Activated T-cell treated with anti-CD3 and anti-CD28 coated beads, Interleukin-2, amount 50 U/mL, for 4 hours (primary cell): Measurements from ENCODE around the gene SBF2. TPM values are rescaled to one million over a fixed set of nuclear protein-coding genes. Genes with fewer than 3 reads are reported as not detected.

Experiments used
- ATAC-seq, 2 donors: fragments of 200-7000 bp; cut with Tn5 transposase; one replicate each; pipeline ENCODE4 v1.10.0; 2021
- DNase-seq: peaks from one replicate; pipeline ENCODE4 v3.0.0-alpha.2; 2020
- H3K27me3 Mint-ChIP-seq: one replicate; pipeline ENCODE4 v1.8.0; 2021; ENCODE audit warnings: low read depth, mixed read lengths
- H3K36me3 Mint-ChIP-seq: one replicate; pipeline ENCODE4 v1.8.0; 2022; ENCODE audit warnings: mixed read lengths; ENCODE audit not compliant: insufficient read depth
- H3K4me1 Mint-ChIP-seq: one replicate; pipeline ENCODE4 v1.8.0; 2021; ENCODE audit warnings: low read depth, mixed read lengths
- H3K4me3 Mint-ChIP-seq: one replicate; pipeline ENCODE4 v1.8.0; 2021; ENCODE audit warnings: mild to moderate bottlenecking, moderate library complexity, mixed read lengths
- H3K9me3 Mint-ChIP-seq: one replicate; pipeline ENCODE4 v1.8.0; 2021; ENCODE audit warnings: mixed read lengths
- total RNA-seq, 3 donors: library from RNA; stranded (reverse); gene quantifications; one replicate each; pipeline ENCODE4 v1.2.1, GENCODE V29; 2021

Gene SBF2
- total RNA-seq, 3 donors from 2014 or later = 3.0 to 6.9 (median 3.5) TPM

GRCh38 chr11:10295064-10295901, 1.3 kb upstream of the SBF2 start:
- H3K4me1 Mint-ChIP-seq = peaks cover 42% of the 10 kb centered on the region
- no peaks in the 10 kb centered on the region for H3K9me3 Mint-ChIP-seq
- no peak for ATAC-seq
- H3K27me3 Mint-ChIP-seq = peaks cover 22% of the 10 kb centered on the region
- H3K36me3 Mint-ChIP-seq = no peaks in the 10 kb centered on the region
- DNase-seq = no peak
- peak overlapping the region; percentile 70 for H3K4me3 Mint-ChIP-seq

- ATAC-seq (no peak), DNase-seq (no peak)
- Mint-ChIP-seq H3K4me3 (peak overlapping the region; percentile 76), H3K27me3 (peaks cover 22% of the 10 kb centered on the region), H3K4me1 (peaks cover 40% of the 10 kb centered on the region), H3K36me3 (no peaks in the 10 kb centered on the region), H3K9me3 (no peaks in the 10 kb centered on the region)
Observed at GRCh38 chr11:10294290-10294953, 403 bp upstream of the SBF2 start.

DNA sequence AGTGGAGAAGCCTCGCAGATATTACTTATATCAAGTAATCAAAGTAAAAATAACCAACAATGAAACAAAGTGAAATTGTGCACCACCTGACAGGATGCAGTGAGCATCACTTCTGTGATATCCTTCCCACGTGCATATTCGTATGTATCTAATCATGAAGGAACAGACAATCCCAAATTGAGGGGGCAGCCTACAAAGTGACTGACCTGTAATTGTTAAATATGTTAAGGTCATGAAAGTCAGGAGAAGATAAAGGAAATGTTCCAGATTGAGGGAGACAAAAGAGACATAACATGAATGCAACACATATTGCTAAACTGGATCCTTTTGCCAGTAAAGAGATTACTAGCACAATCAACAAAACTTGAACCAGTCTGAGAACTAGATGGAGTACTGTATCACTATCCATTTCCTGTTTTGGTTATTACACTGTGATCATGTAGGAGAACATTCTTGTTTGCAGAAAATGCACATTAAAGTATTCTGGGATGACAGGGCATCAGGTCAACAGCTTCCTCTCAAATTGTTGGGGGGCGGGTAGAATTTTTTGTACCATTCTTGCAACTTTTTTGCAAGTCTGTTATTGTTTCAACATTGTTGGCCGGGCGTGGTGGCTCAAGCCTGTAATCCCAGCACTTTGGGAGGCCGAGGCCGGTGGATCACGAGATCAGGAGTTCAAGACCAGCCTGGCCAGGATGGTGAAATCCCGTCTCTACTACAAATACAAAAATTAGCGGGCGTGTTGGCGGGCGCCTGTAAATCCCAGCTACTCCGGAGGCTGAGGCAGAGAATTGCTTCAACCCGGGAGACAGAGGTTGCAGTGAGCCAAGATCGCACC, 2.0 kb downstream of the SBF2 start:
- Mint-ChIP-seq H3K4me3 (peak overlapping the region; percentile 61), H3K27me3 (peaks cover 22% of the 10 kb centered on the region), H3K36me3 (no peaks in the 10 kb centered on the region), H3K4me1 (peaks cover 30% of the 10 kb centered on the region), H3K9me3 (no peaks in the 10 kb centered on the region)
- no peak for DNase-seq
- no peak for ATAC-seq

- Mint-ChIP-seq H3K4me1 (peaks cover 20% of the 10 kb centered on the region), H3K27me3 (peaks cover 1% of the 10 kb centered on the region), H3K9me3 (no peaks in the 10 kb centered on the region), H3K4me3 (no peak overlapping the region), H3K36me3 (peaks cover 4% of the 10 kb centered on the region)
- no peak for ATAC-seq
- DNase-seq = no peak
Observed at GRCh38 chr11:10289765-10290380, 4.1 kb downstream of the SBF2 start.

GRCh38 chr11:10288881-10289764, 4.9 kb downstream of the SBF2 start:
- Mint-ChIP-seq H3K36me3 (peaks cover 6% of the 10 kb centered on the region), H3K4me1 (peaks cover 17% of the 10 kb centered on the region), H3K4me3 (no peak overlapping the region), H3K9me3 (no peaks in the 10 kb centered on the region), H3K27me3 (peaks cover 2% of the 10 kb centered on the region)
- ATAC-seq (no peak), DNase-seq (no peak)

GRCh38 chr11:10287766-10288715, 6.0 kb downstream of the SBF2 start:
- Mint-ChIP-seq H3K36me3 (peaks cover 6% of the 10 kb centered on the region), H3K4me3 (no peak overlapping the region), H3K9me3 (no peaks in the 10 kb centered on the region), H3K27me3 (peaks cover 2% of the 10 kb centered on the region), H3K4me1 (peaks cover 15% of the 10 kb centered on the region)
- ATAC-seq = no peak
- no peak for DNase-seq

DNA sequence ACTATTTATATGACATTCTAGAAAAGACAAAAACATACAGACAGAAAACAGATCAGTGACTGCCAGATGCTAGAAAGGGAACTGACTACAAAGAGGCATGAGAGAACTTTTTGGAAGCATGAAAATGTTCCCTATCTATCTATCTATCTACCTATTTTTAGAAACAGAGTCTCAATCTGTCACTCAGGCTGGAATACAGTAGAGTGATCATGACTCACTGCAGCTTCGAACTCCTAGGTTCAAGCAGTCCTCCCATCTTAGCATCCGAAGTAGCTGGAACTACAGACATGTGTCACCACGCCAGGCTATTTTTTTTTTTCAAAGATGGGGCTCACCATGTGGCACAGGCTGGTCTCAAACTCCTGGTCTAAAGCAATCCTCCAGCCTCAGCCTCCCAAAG, 6.9 kb downstream of the SBF2 start:
- H3K9me3 Mint-ChIP-seq = no peaks in the 10 kb centered on the region

GRCh38 chr11:10285148-10285802, 8.7 kb downstream of the SBF2 start:
- Mint-ChIP-seq H3K27me3 (peaks cover 2% of the 10 kb centered on the region), H3K36me3 (peaks cover 7% of the 10 kb centered on the region), H3K4me3 (no peak overlapping the region), H3K4me1 (peaks cover 4% of the 10 kb centered on the region), H3K9me3 (no peaks in the 10 kb centered on the region)
- DNase-seq (no peak), ATAC-seq (no peak)

More for the DNA sequence above, 6.9 kb downstream of the SBF2 start:
- DNase-seq = no peak
- no peak overlapping the region for H3K4me3 Mint-ChIP-seq
- ATAC-seq = no peak
- peaks cover 10% of the 10 kb centered on the region for H3K4me1 Mint-ChIP-seq
- H3K27me3 Mint-ChIP-seq = peaks cover 2% of the 10 kb centered on the region
- peaks cover 6% of the 10 kb centered on the region for H3K36me3 Mint-ChIP-seq

- Mint-ChIP-seq H3K4me3 (no peak overlapping the region), H3K4me1 (peaks cover 4% of the 10 kb centered on the region), H3K9me3 (no peaks in the 10 kb centered on the region), H3K27me3 (peaks cover 2% of the 10 kb centered on the region), H3K36me3 (peaks cover 10% of the 10 kb centered on the region)
- ATAC-seq (no peak), DNase-seq (no peak)
Observed at GRCh38 chr11:10283991-10284390, 10.0 kb downstream of the SBF2 start.

DNA sequence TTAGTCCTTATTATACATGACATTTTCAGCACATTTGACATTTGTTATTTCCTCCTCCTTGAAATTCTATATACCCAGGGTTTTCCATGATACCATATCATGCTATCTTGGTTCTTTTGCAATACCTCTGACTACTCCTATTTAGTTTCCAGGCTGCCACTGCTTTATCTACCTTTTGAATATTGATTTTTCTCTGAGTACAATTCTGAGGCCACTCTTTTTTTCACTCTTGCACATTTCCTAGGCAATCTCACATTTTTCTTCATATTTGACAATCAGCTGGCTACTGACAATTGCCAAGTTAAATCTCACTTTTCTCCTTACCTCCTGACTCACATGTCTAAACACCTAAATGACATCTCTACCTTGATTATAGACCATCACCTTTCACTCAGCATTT, 11.9 kb downstream of the SBF2 start:
- Mint-ChIP-seq H3K27me3 (peaks cover 2% of the 10 kb centered on the region), H3K9me3 (no peaks in the 10 kb centered on the region), H3K4me3 (no peak overlapping the region), H3K4me1 (peaks cover 4% of the 10 kb centered on the region), H3K36me3 (peaks cover 10% of the 10 kb centered on the region)
- DNase-seq = no peak
- no peak for ATAC-seq

- Mint-ChIP-seq H3K36me3 (peaks cover 4% of the 10 kb centered on the region), H3K27me3 (no peaks in the 10 kb centered on the region), H3K9me3 (no peaks in the 10 kb centered on the region), H3K4me3 (no peak overlapping the region), H3K4me1 (peaks cover 5% of the 10 kb centered on the region)
- DNase-seq (no peak), ATAC-seq (no peak)
Observed at GRCh38 chr11:10275714-10276113, 18.3 kb downstream of the SBF2 start.

GRCh38 chr11:10274726-10275125, 19.3 kb downstream of the SBF2 start:
- peaks cover 5% of the 10 kb centered on the region for H3K4me1 Mint-ChIP-seq
- no peaks in the 10 kb centered on the region for H3K27me3 Mint-ChIP-seq
- no peaks in the 10 kb centered on the region for H3K9me3 Mint-ChIP-seq
- H3K4me3 Mint-ChIP-seq = no peak overlapping the region
- H3K36me3 Mint-ChIP-seq = peaks cover 1% of the 10 kb centered on the region
- ATAC-seq = no peak
- DNase-seq = no peak
